NCI-H2029 (cell line): ENCODE results near the gene NBPF11.
"Not testable (repeated sequence)": the region's sequence is repeated elsewhere in the genome, so short reads cannot be mapped to it uniquely, and the experiment has no call there.

Experiments
- DNase-seq: peaks from one replicate; lab custom pipeline; 2025; lab: John Stamatoyannopoulos, UW

The NBPF11 gene

GRCh38 chr1:148149050-148149815 lies 2.8 kb downstream of the NBPF11 start:
- DNase-seq = not testable (repeated sequence)

DNA sequence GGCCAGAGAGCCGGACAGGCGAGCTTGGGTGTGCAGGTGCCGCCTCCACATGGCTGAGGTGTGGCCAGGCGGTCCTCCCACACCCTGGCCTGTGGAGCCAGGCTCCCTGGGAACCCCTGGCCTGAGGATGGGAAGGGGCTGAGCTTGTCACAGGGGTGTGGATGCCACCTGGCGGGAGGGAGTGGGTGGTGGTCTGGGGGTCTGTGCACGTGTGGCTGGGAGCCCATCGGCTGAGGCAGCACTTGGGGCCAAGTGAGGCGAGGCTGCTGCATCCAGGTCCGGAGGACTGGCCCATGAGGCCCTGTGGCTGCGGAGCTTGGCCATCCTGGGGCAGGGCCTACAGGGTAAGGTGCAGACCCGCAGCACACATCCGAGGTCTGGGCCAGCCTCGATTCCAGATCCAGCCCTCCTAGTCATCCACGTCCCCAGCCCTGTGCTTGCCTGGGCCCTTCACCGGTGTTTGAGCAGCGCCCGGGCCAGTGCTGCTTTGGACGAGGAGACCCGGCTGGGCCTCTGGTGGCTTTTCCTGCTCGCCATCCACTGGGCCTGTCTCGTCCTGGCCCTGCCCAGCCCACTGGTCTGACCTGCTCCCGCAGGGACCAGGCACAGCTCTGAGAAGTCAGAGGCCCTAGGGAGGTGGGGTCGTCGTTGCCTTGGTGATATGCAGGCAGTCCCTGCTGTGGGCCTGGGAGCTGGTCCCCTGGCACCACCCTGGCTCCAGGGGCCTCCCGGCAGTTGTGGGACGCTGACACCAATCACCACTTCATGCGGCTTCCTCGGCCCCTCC lies 4.8 kb downstream of the NBPF11 start:
- DNase-seq = not testable (repeated sequence)

- not testable (repeated sequence) for DNase-seq
Observed at GRCh38 chr1:148146191-148146997, 5.7 kb downstream of the NBPF11 start.

DNA sequence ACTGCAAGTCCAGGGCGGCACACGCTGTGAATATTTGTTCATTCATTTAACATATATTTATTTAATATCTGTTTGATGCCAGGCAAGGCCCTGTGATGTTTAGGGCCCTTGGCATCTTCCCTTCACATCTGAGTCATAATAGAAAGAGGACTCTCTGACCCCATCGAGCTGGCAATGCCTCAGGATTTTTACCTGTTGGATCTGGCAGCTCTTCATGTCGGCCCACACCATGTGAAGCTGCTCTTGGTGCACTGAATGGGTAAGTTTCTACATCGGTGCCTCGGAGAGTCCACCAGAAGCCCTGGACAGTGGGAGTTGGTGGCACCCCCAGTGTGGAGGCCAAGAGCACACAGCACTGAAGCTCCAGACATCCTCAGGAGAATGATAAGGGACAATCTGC lies 8.9 kb downstream of the NBPF11 start:
- DNase-seq = not testable (repeated sequence)

GRCh38 chr1:148141936-148142335 lies 10.1 kb downstream of the NBPF11 start:
- not testable (repeated sequence) for DNase-seq

- not testable (repeated sequence) for DNase-seq
Observed at GRCh38 chr1:148138606-148139005, 13.5 kb downstream of the NBPF11 start.

GRCh38 chr1:148122341-148122740 lies 29.7 kb downstream of the NBPF11 start:
- DNase-seq = not testable (repeated sequence)

DNA sequence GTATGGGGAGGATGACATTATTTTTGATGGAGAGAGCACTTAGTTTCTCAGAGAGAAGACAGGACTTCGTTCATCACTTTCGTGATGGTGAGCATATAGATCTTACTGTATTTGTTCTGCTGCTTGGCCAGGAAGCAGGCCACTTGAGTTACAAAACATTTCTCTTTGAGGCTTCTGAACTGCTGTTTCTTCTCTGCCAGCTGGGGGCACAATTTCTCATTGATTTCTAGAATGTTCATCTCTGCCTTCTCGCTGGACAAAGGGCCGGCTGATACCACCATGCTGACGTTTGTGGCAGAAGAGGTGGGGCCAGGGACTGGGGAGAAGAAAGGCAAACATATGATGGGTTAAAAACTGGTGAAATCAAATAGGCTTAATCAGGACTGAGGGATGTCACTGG lies 31.7 kb downstream of the NBPF11 start:
- not testable (repeated sequence) for DNase-seq

DNA sequence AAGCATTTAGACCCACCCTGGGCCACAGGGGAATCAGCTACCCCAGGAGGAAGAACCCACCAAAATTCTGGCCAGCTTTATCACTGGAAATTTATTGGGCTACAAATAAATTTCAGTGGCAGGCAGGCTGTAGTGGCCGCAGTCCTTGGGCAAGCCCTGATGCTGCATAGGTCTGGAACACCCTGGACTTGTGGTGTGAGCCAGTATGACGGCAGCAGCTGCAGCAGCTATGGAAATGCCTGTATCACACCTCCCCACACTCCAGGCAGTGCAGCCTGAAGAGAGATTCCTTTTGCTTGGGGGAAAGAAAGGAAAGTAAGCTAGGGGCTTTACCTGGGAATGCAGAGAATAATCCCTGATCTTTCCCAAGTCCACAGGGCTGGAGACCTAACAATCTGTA lies 56.3 kb downstream of the NBPF11 start:
- not testable (repeated sequence) for DNase-seq

DNA sequence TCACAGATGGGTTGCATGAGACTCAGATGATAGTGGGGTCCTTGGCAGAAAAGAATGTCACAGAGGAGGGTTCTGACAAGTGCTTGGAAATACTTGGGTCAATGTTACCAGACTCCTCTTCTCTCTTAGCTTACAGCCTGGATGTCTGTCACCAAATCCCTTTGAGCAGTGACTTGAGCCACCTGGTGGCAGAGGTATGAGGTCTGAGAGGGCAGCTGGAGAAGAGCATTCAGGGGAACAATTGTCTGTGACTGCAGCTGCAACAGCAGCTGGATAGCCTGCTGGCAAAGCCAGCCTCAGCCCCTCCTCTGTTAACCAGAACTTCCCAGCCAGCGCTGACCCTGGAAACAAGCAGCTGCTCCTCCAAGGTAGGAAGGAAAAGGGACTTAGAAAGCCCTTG lies 65.9 kb downstream of the NBPF11 start:
- not testable (repeated sequence) for DNase-seq

DNA sequence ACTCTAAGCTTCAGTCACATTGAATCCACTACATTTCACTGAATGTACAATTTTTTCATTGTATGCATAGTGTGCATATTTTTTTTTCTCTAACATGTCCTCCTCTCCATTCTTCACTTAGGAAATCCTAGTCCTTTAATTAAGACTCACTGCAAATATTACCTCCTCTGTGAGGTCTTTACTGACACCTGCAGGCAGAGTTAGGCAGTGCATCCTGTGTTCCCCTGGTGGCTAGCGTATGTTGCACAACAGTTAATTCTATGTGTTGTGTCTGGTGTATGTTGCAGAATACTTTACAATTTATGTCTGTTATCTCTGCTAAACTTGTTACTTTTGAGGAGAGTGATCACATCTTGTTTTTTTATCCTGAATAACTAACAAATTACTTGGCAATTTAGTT lies 70.9 kb downstream of the NBPF11 start:
- DNase-seq = not testable (repeated sequence)

DNA sequence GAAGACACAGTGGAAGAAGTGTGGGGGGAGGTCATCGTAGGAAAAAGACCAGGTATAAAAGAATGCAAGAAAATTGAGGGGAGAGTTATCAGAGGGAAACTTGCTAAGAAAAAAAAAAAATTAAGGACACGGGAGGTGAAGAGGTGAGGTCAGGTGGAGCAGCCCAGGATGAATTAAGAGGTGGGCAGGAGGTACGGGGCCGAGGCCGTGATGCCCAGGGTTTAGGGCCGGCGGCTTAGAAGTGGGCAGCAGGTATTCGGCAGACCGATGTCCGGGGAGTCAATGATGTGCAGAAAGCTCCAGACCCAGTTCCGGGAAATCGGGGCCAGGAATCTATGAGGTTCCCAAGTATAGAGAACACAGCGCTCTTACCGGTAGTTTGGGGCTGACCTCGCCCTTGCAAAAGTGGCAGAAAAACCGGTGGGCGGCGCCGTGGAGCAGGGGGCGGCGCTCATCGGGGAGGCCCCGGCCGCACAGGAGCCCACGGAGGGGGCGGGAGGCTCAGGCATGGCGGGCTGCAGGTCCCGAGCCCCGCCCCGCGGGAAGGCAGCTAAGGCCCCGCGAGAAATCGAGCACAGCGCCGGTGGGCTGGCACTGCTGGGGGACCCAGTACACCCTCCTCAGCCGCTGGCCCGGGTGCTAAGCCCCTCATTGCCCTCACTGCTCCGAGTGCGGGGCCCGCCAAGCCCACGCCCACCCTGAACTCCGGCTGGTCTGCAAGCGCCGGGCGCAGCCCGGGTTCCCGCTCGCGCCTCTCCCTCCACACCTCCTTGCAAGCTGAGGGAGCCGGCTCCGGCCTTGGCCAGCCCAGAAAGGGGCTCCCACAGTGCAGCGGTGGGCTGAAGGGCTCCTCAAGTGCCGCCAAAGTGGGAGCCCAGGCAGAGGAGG lies 73.2 kb downstream of the NBPF11 start:
- not testable (repeated sequence) for DNase-seq

- not testable (repeated sequence) for DNase-seq
Observed at GRCh38 chr1:148078090-148078489, 74.0 kb downstream of the NBPF11 start.

DNA sequence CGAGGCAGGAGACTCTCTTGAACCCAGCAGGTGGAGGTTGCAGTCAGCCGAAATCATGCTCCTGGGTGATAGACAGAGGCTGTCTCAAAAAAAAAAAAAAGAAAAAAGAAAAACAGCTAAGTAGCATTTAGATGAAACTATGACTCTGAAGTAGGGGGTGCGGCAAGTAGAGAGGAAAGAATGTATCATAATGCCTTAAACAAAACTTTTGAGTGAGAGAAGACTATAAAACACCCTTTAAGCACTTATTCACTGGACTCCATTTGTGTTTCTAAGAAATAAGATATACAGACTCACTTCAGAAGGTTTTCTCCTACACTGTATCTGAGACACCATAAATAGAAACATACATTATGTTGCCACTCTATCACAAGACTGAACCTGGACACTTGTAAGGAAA lies 74.6 kb downstream of the NBPF11 start:
- not testable (repeated sequence) for DNase-seq

DNA sequence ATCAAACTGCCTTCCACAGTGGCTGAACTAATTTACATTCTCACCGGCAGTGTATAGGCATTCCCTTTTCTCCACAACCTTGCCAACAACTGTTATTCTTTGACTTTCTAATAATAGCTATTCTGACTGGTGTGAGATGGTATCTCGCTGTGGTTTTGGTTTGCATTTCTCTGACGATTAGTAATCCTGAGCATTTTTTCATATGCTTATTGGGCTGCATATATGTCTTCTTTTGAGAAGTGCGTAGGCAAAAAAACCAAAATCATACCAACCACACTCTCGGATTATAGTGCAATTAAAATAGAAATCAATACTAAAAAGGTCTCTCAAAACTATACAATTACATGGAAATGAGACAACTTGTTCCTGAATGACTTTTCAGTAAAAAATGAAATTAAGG lies 78.7 kb downstream of the NBPF11 start:
- DNase-seq = not testable (repeated sequence)

DNA sequence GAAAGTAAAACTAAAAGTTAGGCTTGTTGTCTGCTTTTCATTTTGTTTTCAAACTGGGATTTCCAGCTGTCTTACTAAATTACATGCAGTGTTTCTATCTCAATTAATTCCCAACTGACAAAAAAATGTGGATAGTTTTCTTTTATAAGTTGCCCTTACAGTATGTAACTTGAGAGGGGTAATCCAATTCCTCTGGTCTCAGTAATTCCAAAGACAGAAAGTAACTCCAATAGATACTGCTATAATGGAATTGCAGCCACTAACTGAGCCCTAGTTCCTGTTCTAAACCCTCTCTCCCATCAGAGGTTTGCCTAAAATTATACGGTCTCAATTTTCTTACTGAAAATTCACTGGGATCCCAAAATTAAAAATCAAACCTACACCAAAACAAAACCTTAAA lies 83.5 kb downstream of the NBPF11 start:
- DNase-seq = not testable (repeated sequence)

DNA sequence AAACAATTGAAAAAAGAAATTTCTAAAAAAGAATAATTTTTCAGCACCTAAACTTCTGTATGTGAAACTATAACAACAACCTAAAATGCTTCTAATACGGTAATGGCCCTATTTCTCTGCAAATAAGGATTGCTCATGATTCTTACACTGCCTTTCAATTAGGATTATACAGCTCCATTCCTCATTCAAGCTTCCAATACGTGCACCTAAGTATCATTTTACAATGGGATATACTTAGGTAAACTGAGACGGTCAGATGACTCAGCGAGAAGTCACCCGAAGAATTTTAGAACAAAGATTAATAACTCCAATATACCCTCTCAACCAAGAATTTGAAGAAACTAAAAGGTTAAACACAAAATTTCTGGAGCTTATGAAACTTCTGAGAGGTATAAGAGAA lies 83.9 kb downstream of the NBPF11 start:
- not testable (repeated sequence) for DNase-seq

DNA sequence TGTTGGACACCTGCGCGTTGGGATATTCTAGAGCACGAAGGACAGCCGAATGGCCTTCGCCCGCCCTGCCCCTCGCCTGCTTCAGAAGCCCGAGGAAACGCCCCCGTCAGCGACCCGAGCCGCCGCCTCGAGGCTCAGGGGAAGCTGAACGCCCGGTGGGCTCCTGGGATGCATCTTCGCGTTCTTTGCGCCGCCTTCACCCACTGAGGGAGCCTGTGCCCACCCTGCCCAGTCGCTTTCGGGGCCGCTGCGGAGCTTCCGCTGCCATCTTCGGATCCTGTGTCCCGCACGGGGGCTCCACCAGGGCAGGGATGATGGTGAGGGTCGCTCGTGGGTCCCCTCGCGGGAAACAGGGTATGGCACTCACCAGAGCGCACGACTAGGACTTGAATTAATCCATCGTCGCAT lies 91.8 kb downstream of the NBPF11 start:
- not testable (repeated sequence) for DNase-seq

- DNase-seq = not testable (repeated sequence)
Observed at GRCh38 chr1:148057384-148057783, 94.7 kb downstream of the NBPF11 start.
